WTC11 (cell line): ENCODE results near the gene CCDC144A.

Experiments used
- CTCF ChIP-seq: fragments of 200-600 bp; IDR thresholded peaks from 2 replicates; pipeline ENCODE4 v1.8.0; 2022; ENCODE audit warnings: antibody characterized with exemption
- FOXJ3 ChIP-seq: sonication (generic); formaldehyde crosslinking; IDR thresholded peaks from 2 replicates; pipeline ENCODE4 v1.9.0; 2021; ENCODE audit warnings: missing genetic modification reagents, mild to moderate bottlenecking, borderline replicate concordance
- FOXP1 ChIP-seq: sonication (generic); formaldehyde crosslinking; IDR thresholded peaks from 2 replicates; pipeline ENCODE4 v1.8.0; 2022; ENCODE audit warnings: missing genetic modification reagents, mild to moderate bottlenecking, moderate library complexity, borderline replicate concordance
- HMGXB4 ChIP-seq: sonication (generic); formaldehyde crosslinking; IDR thresholded peaks from 2 replicates; pipeline ENCODE4 v1.8.1; 2023; ENCODE audit warnings: mild to moderate bottlenecking, moderate library complexity, missing genetic modification reagents
- PREB ChIP-seq: sonication (generic); formaldehyde crosslinking; IDR thresholded peaks from 2 replicates; pipeline ENCODE4 v1.8.1; 2022; ENCODE audit warnings: mild to moderate bottlenecking, missing genetic modification reagents, moderate library complexity, borderline replicate concordance
- RELA ChIP-seq: sonication (generic); formaldehyde crosslinking; IDR thresholded peaks from 2 replicates; pipeline ENCODE4 v1.8.1; 2022; ENCODE audit warnings: missing genetic modification reagents, mild to moderate bottlenecking, borderline replicate concordance
- SP1 ChIP-seq: sonication (generic); formaldehyde crosslinking; conservative IDR thresholded peaks from 2 replicates; pipeline ENCODE4 v1.8.1; 2022; ENCODE audit warnings: missing genetic modification reagents
- ZSCAN18 ChIP-seq: fragments of 250-450 bp; sonication (Bioruptor Pico); IDR thresholded peaks from 2 replicates; pipeline ENCODE4 v2.1.2; 2022; ENCODE audit warnings: mild to moderate bottlenecking, moderate library complexity

- TF ChIP-seq CTCF: no peak
- TF ChIP-seq HMGXB4 (CRISPR knock-in tag): no peak
- no peak for TF ChIP-seq RELA
- no peak for TF ChIP-seq SP1 (CRISPR knock-in tag)
- no peak for TF ChIP-seq PREB (CRISPR knock-in tag)
- TF ChIP-seq FOXJ3 (CRISPR knock-in tag): no peak
- TF ChIP-seq ZSCAN18 (CRISPR knock-in tag): no peak
- no peak for TF ChIP-seq FOXP1 (CRISPR knock-in tag)
Measured at GRCh38 chr17:16817201-16817600, 127.2 kb downstream of the CCDC144A start.
